PC-3 (cell line): Measurements from ENCODE around the gene SPINK6. TPM values are rescaled to one million over a fixed set of nuclear protein-coding genes. Genes with fewer than 3 reads are reported as not detected.

ENCODE experiments used
- ATAC-seq: fragments of 200-7000 bp; cut with Tn5 transposase; 2 replicates; pipeline ENCODE4 v1.9.1; 2020; ENCODE audit warnings: mild to moderate bottlenecking, moderate library complexity
- BruUV-seq: library from RNA; stranded (reverse); fragments of 400-500 nt; replicated peaks from 2 replicates; lab custom pipeline; 2021; lab: Mats Ljungman, UMichigan
- CTCF ChIA-PET: fragments of 300-600 bp; sonication (Branson Sonifier 250); formaldehyde crosslinking; loops from one replicate; lab custom pipeline; 2022; ENCODE audit warnings: antibody characterized with exemption; lab: Charles Lee
- POLR2A ChIA-PET: fragments of 300-600 bp; sonication (Branson Sonifier 250); formaldehyde crosslinking; loops from one replicate; lab custom pipeline; 2022; ENCODE audit warnings: antibody characterized with exemption; ENCODE audit not compliant: unreplicated experiment; lab: Charles Lee
- DNase-seq: peaks from one replicate; pipeline ENCODE4 v3.0.0-alpha.2; 2015
- H2AFZ ChIP-seq: fragments of 300-600 bp; sonication (generic); 2 replicates; pipeline ENCODE4 v1.6.0; 2016; ENCODE audit warnings: antibody characterized with exemption, low read length
- H3F3A ChIP-seq: fragments of 300-600 bp; sonication (generic); one replicate; pipeline ENCODE4 v1.6.0; 2017; ENCODE audit warnings: antibody characterized with exemption, low read length, control low read depth, mild to moderate bottlenecking; ENCODE audit not compliant: unreplicated experiment
- H3K27ac ChIP-seq: fragments of 300-600 bp; sonication (generic); 2 replicates; pipeline ENCODE4 v1.5.1; 2016; ENCODE audit warnings: mild to moderate bottlenecking, low read length
- H3K27me3 ChIP-seq: fragments of 300-600 bp; sonication (generic); 2 replicates; pipeline ENCODE4 v1.6.1; 2016; ENCODE audit warnings: low read length, mixed read lengths
- H3K36me3 ChIP-seq: fragments of 300-600 bp; sonication (generic); 2 replicates; pipeline ENCODE4 v1.6.1; 2016; ENCODE audit warnings: low read depth, mixed run types, low read length, mixed read lengths
- H3K4me1 ChIP-seq: fragments of 300-600 bp; sonication (generic); 2 replicates; pipeline ENCODE4 v1.5.1; 2016; ENCODE audit warnings: low read length; ENCODE audit not compliant: insufficient read depth
- H3K4me2 ChIP-seq: fragments of 300-600 bp; sonication (generic); 2 replicates; pipeline ENCODE4 v1.6.0; 2016; ENCODE audit warnings: low read length
- H3K4me3 ChIP-seq: fragments of 300-600 bp; sonication (generic); 2 replicates; pipeline ENCODE4 v1.5.1; 2016; ENCODE audit warnings: mild to moderate bottlenecking, low read length, mixed read lengths
- H3K79me2 ChIP-seq: fragments of 300-600 bp; sonication (generic); 2 replicates; pipeline ENCODE4 v1.6.1; 2017; ENCODE audit warnings: low read length, mixed read lengths
- H3K9ac ChIP-seq: fragments of 300-600 bp; sonication (generic); 2 replicates; pipeline ENCODE4 v1.6.0; 2016; ENCODE audit warnings: mild to moderate bottlenecking, low read length
- H3K9me2 ChIP-seq: fragments of 300-600 bp; sonication (generic); replicated peaks from 2 replicates; pipeline ENCODE4 v1.6.1; 2016; ENCODE audit warnings: mixed run types, low read length, mixed read lengths
- H3K9me3 ChIP-seq: fragments of 300-600 bp; sonication (generic); 2 replicates; pipeline ENCODE4 v1.6.1; 2016; ENCODE audit warnings: low read length, mixed read lengths
- H4K20me1 ChIP-seq: fragments of 300-600 bp; sonication (generic); 2 replicates; pipeline ENCODE4 v1.6.1; 2016; ENCODE audit warnings: low read length, mixed read lengths
- CTCF ChIP-seq: fragments of 300-600 bp; sonication (generic); conservative IDR thresholded peaks from 2 replicates; pipeline ENCODE4 v1.5.1; 2017; ENCODE audit warnings: antibody characterized with exemption, low read depth, mild to moderate bottlenecking, low read length
- EZH2 ChIP-seq: fragments of 300-600 bp; sonication (generic); IDR thresholded peaks from one replicate; pipeline ENCODE4 v1.6.1; 2017; ENCODE audit warnings: antibody characterized with exemption, mild to moderate bottlenecking, low read length; ENCODE audit not compliant: unreplicated experiment
- EZH2phosphoT487 ChIP-seq: fragments of 300-600 bp; sonication (generic); IDR thresholded peaks from 2 replicates; pipeline ENCODE4 v1.6.1; 2018; ENCODE audit warnings: mild to moderate bottlenecking, antibody characterized with exemption, low read length, borderline replicate concordance
- intact Hi-C: fragments of 100-400 bp; cut with micrococcal nuclease; formaldehyde crosslinking; loops from 2 replicates; pipeline ENCODE4 v1.9.0; 2023
- total RNA-seq: library from RNA; depleted of rRNA; stranded (reverse); fragments of >200 nt; gene quantifications from 2 replicates; pipeline ENCODE4 v1.2.3, GENCODE V29; 2014

The SPINK6 gene
- total RNA-seq, 1 experiment from 2014 or later = not detected

- no peaks in the 10 kb centered on the region for H3K36me3 ChIP-seq
- POLR2A ChIA-PET = no interaction called here
- DNase-seq (no peak), ATAC-seq (no peak)
- no peak within 1 kb of the TSS for H2AFZ ChIP-seq
- intact Hi-C loops = no loop called here
- H3K27me3 ChIP-seq = no peaks in the 10 kb centered on the region
- BruUV-seq = no TSS peak
- no peak within 1 kb of the TSS for H3K9ac ChIP-seq
- no peaks in the 10 kb centered on the region for H4K20me1 ChIP-seq
- H3K9me2 ChIP-seq = no peaks in the 10 kb centered on the region
- TF ChIP-seq CTCF (no peak), EZH2phosphoT487 (no peak), EZH2 (no peak)
- H3K79me2 ChIP-seq = no peaks in the 10 kb centered on the region
- CTCF ChIA-PET = no interaction called here
- H3K4me3 ChIP-seq = no peak within 1 kb of the TSS
- H3K4me2 ChIP-seq = no peak within 1 kb of the TSS
- H3F3A ChIP-seq = no peaks in the 10 kb centered on the region
- peaks cover 29% of the 10 kb centered on the region for H3K4me1 ChIP-seq
- H3K27ac ChIP-seq = no peak within 1 kb of the TSS
- no peaks in the 10 kb centered on the region for H3K9me3 ChIP-seq
These were observed 34.6 kb upstream of the SPINK6 start, which contains the start of gene SPINK14 for GRCh38 chr5:148168246-148168645. SPINK14 (plus strand) TSS chr5:148168546; CDS start chr5:148169733, 1,187 bp downstream.

DNA sequence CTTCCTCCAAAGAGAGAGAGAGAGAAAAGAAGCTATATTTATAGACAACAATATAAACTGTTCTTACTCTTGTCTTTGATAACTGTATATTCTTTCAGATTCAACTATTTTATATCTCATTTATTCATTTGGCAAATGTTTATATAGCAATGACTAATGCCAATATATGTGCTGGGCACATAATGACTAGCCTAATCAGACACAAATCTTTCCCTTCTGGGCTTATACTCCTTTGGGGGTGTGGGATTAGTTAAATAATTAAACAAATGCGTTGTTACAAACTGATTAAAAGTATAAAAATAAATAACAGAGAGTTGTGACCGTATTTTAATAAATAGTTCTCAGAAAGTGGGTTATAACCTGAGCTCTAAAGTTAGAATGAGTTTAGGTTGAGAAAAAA, 30.5 kb upstream of the SPINK6 start:
- peak; percentile 72 for DNase-seq
- H3K9me2 ChIP-seq = no peaks in the 10 kb centered on the region
- TF ChIP-seq EZH2phosphoT487 (no peak), CTCF (no peak), EZH2 (no peak)
- H3K9ac ChIP-seq = no peak overlapping the region
- H3K9me3 ChIP-seq = no peaks in the 10 kb centered on the region
- no peaks in the 10 kb centered on the region for H4K20me1 ChIP-seq
- H3K4me3 ChIP-seq = no peak overlapping the region
- no peaks in the 10 kb centered on the region for H3K79me2 ChIP-seq
- peaks cover 21% of the 10 kb centered on the region for H3K4me1 ChIP-seq
- peak; percentile 86 for ATAC-seq
- BruUV-seq = no TSS peak
- peak overlapping the region; percentile 48 for H3K4me2 ChIP-seq
- no peaks in the 10 kb centered on the region for H3K36me3 ChIP-seq
- CTCF ChIA-PET = no interaction called here
- no peaks in the 10 kb centered on the region for H3K27me3 ChIP-seq
- no peak overlapping the region for H2AFZ ChIP-seq
- H3F3A ChIP-seq = no peaks in the 10 kb centered on the region
- intact Hi-C loops = loop anchor here (1.0 kb wide), 1 partner anchor 27 kb away; no protein-coding TSS in a partner anchor
- peak overlapping the region; percentile 30 for H3K27ac ChIP-seq
- POLR2A ChIA-PET = no interaction called here

DNA sequence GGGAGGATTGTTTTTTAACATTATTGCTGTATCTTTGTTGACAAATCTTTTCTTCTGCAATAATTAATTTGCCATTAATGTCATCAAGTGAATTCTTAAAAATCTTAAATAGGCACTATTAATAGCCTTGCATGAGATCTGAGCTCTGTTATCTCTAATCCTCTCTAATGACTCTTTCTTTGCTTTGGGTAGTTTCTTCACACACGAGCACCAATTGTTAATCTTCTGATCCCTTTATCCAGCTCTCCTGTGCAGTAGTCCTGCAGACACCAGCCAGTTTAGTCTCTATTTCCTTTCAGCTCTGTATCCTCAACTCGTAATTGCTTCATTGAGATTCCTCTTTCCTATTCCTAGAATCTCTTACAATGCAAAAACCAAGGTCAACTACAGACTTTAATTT, 26.4 kb upstream of the SPINK6 start:
- ATAC-seq (no peak), DNase-seq (no peak)
- intact Hi-C loops = loop anchor here (5.0 kb wide), 1 partner anchor 266 kb away; no protein-coding TSS in a partner anchor
- Histone ChIP-seq H3K4me1 (peaks cover 15% of the 10 kb centered on the region), H3K9ac (no peak overlapping the region), H3K4me3 (no peak overlapping the region), H3K9me2 (no peaks in the 10 kb centered on the region), H3K27me3 (no peaks in the 10 kb centered on the region), H3F3A (no peaks in the 10 kb centered on the region), H2AFZ (no peak overlapping the region), H3K27ac (no peak overlapping the region), H3K36me3 (no peaks in the 10 kb centered on the region), H3K4me2 (no peak overlapping the region), H3K9me3 (no peaks in the 10 kb centered on the region), H3K79me2 (no peaks in the 10 kb centered on the region), H4K20me1 (no peaks in the 10 kb centered on the region)
- BruUV-seq = no TSS peak
- TF ChIP-seq EZH2 (no peak), CTCF (no peak), EZH2phosphoT487 (no peak)
- CTCF ChIA-PET = no interaction called here
- POLR2A ChIA-PET = no interaction called here
